Uterus (tissue), 4 donors: ENCODE data around the gene SIM2. TPM values are rescaled to one million over a fixed set of nuclear protein-coding genes. Genes with fewer than 3 reads are reported as not detected.

Experiments used
- DNase-seq, 2 donors: peaks; one replicate each; pipeline ENCODE4 v3.0.0-alpha.2; 2019 to 2020
- H3K27ac ChIP-seq, 2 donors: fragments of 200-600 bp; sonication (generic); 1 replicate in 1 of 2; 2 replicates in 1 of 2; pipeline ENCODE4 v1.5.1; 2016 to 2018
- H3K27me3 ChIP-seq, 2 donors: fragments of 200-600 bp; sonication (generic); one replicate each; pipeline ENCODE4 v1.5.1; 2018 to 2019; ENCODE audit warnings: control low read depth in 1 of 2
- H3K36me3 ChIP-seq, 2 donors: fragments of 200-600 bp; sonication (generic); one replicate each; pipeline ENCODE4 v1.5.1; 2019; ENCODE audit warnings: control low read depth in 1 of 2
- H3K4me1 ChIP-seq, 2 donors: fragments of 200-600 bp; sonication (generic); one replicate each; pipeline ENCODE4 v1.5.1; 2018 to 2019; ENCODE audit warnings: control low read depth in 1 of 2
- H3K4me3 ChIP-seq, 2 donors: fragments of 200-600 bp; sonication (generic); 1 replicate in 1 of 2; 2 replicates in 1 of 2; pipeline ENCODE4 v1.5.1; 2018 to 2019; ENCODE audit warnings: mild to moderate bottlenecking in 1 of 2
- H3K9me3 ChIP-seq, 2 donors: fragments of 200-600 bp; sonication (generic); one replicate each; pipeline ENCODE4 v1.5.1; 2019; ENCODE audit warnings: control low read depth in 1 of 2
- POLR2A ChIP-seq, 2 donors: fragments of 450-650 bp; IDR thresholded peaks; one replicate each; pipeline ENCODE4 v1.6.1; 2016; ENCODE audit warnings: antibody characterized with exemption in 2 of 2, mild to moderate bottlenecking in 1 of 2, moderate library complexity in 1 of 2
- intact Hi-C: fragments of 100-400 bp; cut with DNase I; formaldehyde crosslinking; loops from one replicate; pipeline ENCODE4 v1.15.1; 2023; ENCODE audit warnings: low total_unique reads
- total RNA-seq, 4 donors: library from RNA; depleted of rRNA in 3 of 4; stranded (reverse); fragments of >200 nt in 3 of 4; gene quantifications; one replicate each; pipeline versions ENCODE4 v1.1.0 to v1.2.4, GENCODE V29; 2014 to 2023
- TF ChIP-seq, protein P1 (sequence below), 4 experiments: fragments of 200-600 bp in 2 of 4; fragments of 450-650 bp in 2 of 4; sonication (generic) in 2 of 4; IDR thresholded peaks; one replicate each; pipeline ENCODE4 v1.5.1; 2016 to 2019; ENCODE audit warnings: antibody characterized with exemption in 4 of 4, mild to moderate bottlenecking in 2 of 4, moderate library complexity in 1 of 4
- donor health status: DM: yes; HTN: yes; CAD: no.

Gene SIM2
- total RNA-seq, 4 donors from 2014 or later = 0.21 to 0.59 TPM; not detected in 2

- Histone ChIP-seq H3K4me1 (no peaks in the 10 kb centered on the region), H3K9me3 (no peaks in the 10 kb centered on the region), H3K4me3 (no peak overlapping the region), H3K27ac (no peak overlapping the region), H3K27me3 (no peaks in the 10 kb centered on the region), H3K36me3 (no peaks in the 10 kb centered on the region)
- TF ChIP-seq POLR2A (IDR thresholded peaks at IDR 0.05) = no peak
- intact Hi-C loops = no loop called here
- no peak for DNase-seq
Observed at GRCh38 chr21:36732761-36733160, 33.8 kb downstream of the SIM2 start.

GRCh38 chr21:36733857-36734256 lies 34.9 kb downstream of the SIM2 start:
- no peak for DNase-seq
- no peak overlapping the region for H3K4me3 ChIP-seq
- intact Hi-C loops = no loop called here
- no peaks in the 10 kb centered on the region for H3K4me1 ChIP-seq
- no peaks in the 10 kb centered on the region for H3K9me3 ChIP-seq
- no peak for TF ChIP-seq POLR2A (IDR thresholded peaks at IDR 0.05)
- TF ChIP-seq, protein P1, sequence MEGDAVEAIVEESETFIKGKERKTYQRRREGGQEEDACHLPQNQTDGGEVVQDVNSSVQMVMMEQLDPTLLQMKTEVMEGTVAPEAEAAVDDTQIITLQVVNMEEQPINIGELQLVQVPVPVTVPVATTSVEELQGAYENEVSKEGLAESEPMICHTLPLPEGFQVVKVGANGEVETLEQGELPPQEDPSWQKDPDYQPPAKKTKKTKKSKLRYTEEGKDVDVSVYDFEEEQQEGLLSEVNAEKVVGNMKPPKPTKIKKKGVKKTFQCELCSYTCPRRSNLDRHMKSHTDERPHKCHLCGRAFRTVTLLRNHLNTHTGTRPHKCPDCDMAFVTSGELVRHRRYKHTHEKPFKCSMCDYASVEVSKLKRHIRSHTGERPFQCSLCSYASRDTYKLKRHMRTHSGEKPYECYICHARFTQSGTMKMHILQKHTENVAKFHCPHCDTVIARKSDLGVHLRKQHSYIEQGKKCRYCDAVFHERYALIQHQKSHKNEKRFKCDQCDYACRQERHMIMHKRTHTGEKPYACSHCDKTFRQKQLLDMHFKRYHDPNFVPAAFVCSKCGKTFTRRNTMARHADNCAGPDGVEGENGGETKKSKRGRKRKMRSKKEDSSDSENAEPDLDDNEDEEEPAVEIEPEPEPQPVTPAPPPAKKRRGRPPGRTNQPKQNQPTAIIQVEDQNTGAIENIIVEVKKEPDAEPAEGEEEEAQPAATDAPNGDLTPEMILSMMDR (IDR thresholded peaks at IDR 0.05) = no peak
- no peaks in the 10 kb centered on the region for H3K27me3 ChIP-seq
- no peaks in the 10 kb centered on the region for H3K36me3 ChIP-seq
- H3K27ac ChIP-seq = no peak overlapping the region

- no peaks in the 10 kb centered on the region for H3K4me1 ChIP-seq
- no peak overlapping the region for H3K27ac ChIP-seq
- H3K27me3 ChIP-seq = no peaks in the 10 kb centered on the region
- intact Hi-C loops = no loop called here
- no peak for DNase-seq
- H3K4me3 ChIP-seq = no peak overlapping the region
- TF ChIP-seq POLR2A (IDR thresholded peaks at IDR 0.05) = no peak
- TF ChIP-seq, protein P1 (IDR thresholded peaks at IDR 0.05) = no peak
- H3K9me3 ChIP-seq = no peaks in the 10 kb centered on the region
- H3K36me3 ChIP-seq = no peaks in the 10 kb centered on the region
Observed at GRCh38 chr21:36734367-36735200, 35.7 kb downstream of the SIM2 start.

DNA sequence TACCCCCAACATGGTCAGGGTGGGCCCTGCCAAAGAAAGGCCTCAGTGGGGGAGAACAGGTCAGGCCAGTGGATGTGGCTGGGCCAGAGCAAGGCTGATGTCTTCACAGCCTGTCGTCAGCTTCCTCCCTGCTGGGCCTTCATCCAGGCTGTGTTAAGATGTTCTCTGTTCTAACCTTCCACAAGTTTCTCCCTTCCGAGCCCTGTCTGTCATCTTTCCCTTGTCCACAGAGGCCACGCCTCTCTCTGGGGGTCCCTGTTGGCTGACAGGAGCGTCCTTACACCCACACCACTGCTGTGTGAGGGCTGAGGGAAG lies 36.2 kb downstream of the SIM2 start:
- H3K4me1 ChIP-seq = no peaks in the 10 kb centered on the region
- H3K27ac ChIP-seq = no peak overlapping the region
- no peak overlapping the region for H3K4me3 ChIP-seq
- H3K9me3 ChIP-seq = no peaks in the 10 kb centered on the region
- no peaks in the 10 kb centered on the region for H3K27me3 ChIP-seq
- H3K36me3 ChIP-seq = no peaks in the 10 kb centered on the region
- intact Hi-C loops = no loop called here
- DNase-seq = no peak
- no peak for TF ChIP-seq POLR2A (IDR thresholded peaks at IDR 0.05)
- TF ChIP-seq, protein P1 (IDR thresholded peaks at IDR 0.05) = no peak

- TF ChIP-seq, protein P1 (IDR thresholded peaks at IDR 0.05) = no peak
- no peak for TF ChIP-seq POLR2A (IDR thresholded peaks at IDR 0.05)
- Histone ChIP-seq H3K9me3 (no peaks in the 10 kb centered on the region), H3K36me3 (no peaks in the 10 kb centered on the region), H3K27ac (no peak overlapping the region), H3K4me1 (no peaks in the 10 kb centered on the region), H3K27me3 (no peaks in the 10 kb centered on the region), H3K4me3 (no peak overlapping the region)
- intact Hi-C loops = no loop called here
- DNase-seq = no peak
Observed at GRCh38 chr21:36735724-36736320, 36.9 kb downstream of the SIM2 start.
